A549 (cell line): ENCODE results near the gene KLHL29. TPM values are rescaled to one million over a fixed set of nuclear protein-coding genes. Genes with fewer than 3 reads are reported as not detected.

ENCODE experiments used
- ATAC-seq, 2 experiments: fragments of 200-7000 bp in 1 of 2; fragments of >200 bp in 1 of 2; cut with Nextera tagmentation in 1 of 2; cut with Tn5 transposase in 1 of 2; 3 replicates each; pipeline versions ENCODE4 v1.8.0 to v1.9.1; 2018 to 2020; ENCODE audit warnings: mild to moderate bottlenecking in 1 of 2, moderate library complexity in 1 of 2
- CTCF ChIA-PET: fragments of 300-600 bp; sonication (Branson Sonifier 250); formaldehyde crosslinking; extraction: SDS; loops from one replicate; lab custom pipeline; 2021; ENCODE audit warnings: antibody characterized with exemption, inconsistent platforms; lab: Yijun Ruan, JAX
- POLR2A ChIA-PET: fragments of 350-600 bp; formaldehyde crosslinking; extraction: SDS; loops from one replicate; lab custom pipeline; 2021; ENCODE audit warnings: antibody characterized with exemption, inconsistent platforms; lab: Yijun Ruan, JAX
- DNase-seq, 2 experiments: peaks; one replicate each; pipeline versions ENCODE4 v3.0.0 to v3.0.0-alpha.2; 2011 to 2016; ENCODE audit warnings: low read depth in 1 of 2, low spot score in 1 of 2
- FAIRE-seq: peaks from 2 replicates; lab custom pipeline; 2011; peaks lifted over from hg19 to GRCh38; lab: Jason Lieb, UNC
- H3K27ac ChIP-seq, 2 experiments: fragments of >200 bp; sonication (Bioruptor Twin); formaldehyde crosslinking; 3 replicates each; pipeline ENCODE4 v1.5.1; 2016 to 2017
- H3K4me1 ChIP-seq: fragments of >200 bp; sonication (Bioruptor Twin); formaldehyde crosslinking; 3 replicates; pipeline ENCODE4 v1.6.1; 2016
- H3K4me2 ChIP-seq: fragments of >200 bp; sonication (Bioruptor Twin); formaldehyde crosslinking; 3 replicates; pipeline ENCODE4 v1.6.1; 2016
- H3K4me3 ChIP-seq: fragments of >200 bp; sonication (Bioruptor Twin); formaldehyde crosslinking; 3 replicates; pipeline ENCODE4 v1.5.1; 2016
- H3K9me3 ChIP-seq: fragments of >200 bp; sonication (Bioruptor Twin); formaldehyde crosslinking; 3 replicates; pipeline ENCODE4 v1.6.1; 2016
- CBX2 ChIP-seq: fragments of 200-600 bp; sonication (generic); IDR thresholded peaks from 2 replicates; pipeline ENCODE4 v1.6.1; 2016; ENCODE audit warnings: low read depth, mild to moderate bottlenecking, borderline replicate concordance
- EHMT2 ChIP-seq: fragments of 200-600 bp; sonication (generic); IDR thresholded peaks from 2 replicates; pipeline ENCODE4 v1.6.1; 2016; ENCODE audit warnings: antibody characterized with exemption, low read depth, mild to moderate bottlenecking, moderate library complexity
- HDAC2 ChIP-seq: fragments of 200-600 bp; sonication (generic); IDR thresholded peaks from 2 replicates; pipeline ENCODE4 v1.6.1; 2016
- HEYL ChIP-seq: fragments of 250-450 bp; sonication (Bioruptor Pico); IDR thresholded peaks from 2 replicates; pipeline ENCODE4 v1.8.0; 2021; ENCODE audit warnings: mild to moderate bottlenecking, moderate library complexity
- HOXB5 ChIP-seq: fragments of 250-450 bp; sonication (Bioruptor Pico); IDR thresholded peaks from 2 replicates; pipeline ENCODE4 v1.5.0; 2020; ENCODE audit warnings: mild to moderate bottlenecking, moderate library complexity
- JUN ChIP-seq, 2 experiments: fragments of >200 bp; sonication (Bioruptor Twin); formaldehyde crosslinking; IDR thresholded peaks; 2 replicates in 1 of 2; 3 replicates in 1 of 2; pipeline ENCODE4 v1.6.1; 2016 to 2017
- MAFK ChIP-seq: fragments of 450-650 bp; IDR thresholded peaks from 2 replicates; pipeline ENCODE4 v1.6.1; 2014; ENCODE audit not compliant: partially characterized antibody
- NPAS2 ChIP-seq: fragments of 250-450 bp; sonication (Bioruptor Pico); IDR thresholded peaks from 2 replicates; pipeline ENCODE4 v1.8.0; 2022; ENCODE audit warnings: mild to moderate bottlenecking, moderate library complexity, borderline replicate concordance
- NR3C1 ChIP-seq: fragments of >200 bp; sonication (Bioruptor Twin); formaldehyde crosslinking; IDR thresholded peaks from 3 replicates; pipeline ENCODE4 v1.6.1; 2017
- PHF8 ChIP-seq: fragments of 200-600 bp; sonication (generic); IDR thresholded peaks from 2 replicates; pipeline ENCODE4 v1.6.1; 2016; ENCODE audit warnings: low read depth, mild to moderate bottlenecking, antibody characterized with exemption, moderate library complexity, borderline replicate concordance
- POLR2AphosphoS2 ChIP-seq: conservative IDR thresholded peaks from 2 replicates; pipeline ENCODE4 v1.6.1; 2012; ENCODE audit warnings: low read length, improper control_type of control experiment, inconsistent platforms
- SREBF2 ChIP-seq: fragments of 450-650 bp; IDR thresholded peaks from 2 replicates; pipeline ENCODE4 v1.6.1; 2014; ENCODE audit warnings: mild to moderate bottlenecking, moderate library complexity
- TP53 ChIP-seq: fragments of 250-450 bp; sonication (Bioruptor Pico); IDR thresholded peaks from 2 replicates; pipeline ENCODE4 v1.5.0; 2021; ENCODE audit warnings: mild to moderate bottlenecking, moderate library complexity
- WGBS: methylation state at CpG from one replicate; pipeline ENCODE4 v1.1.6; 2017; ENCODE audit errors: missing lambda C conversion rate; 5-methylcytosine and 5-hydroxymethylcytosine counted together
- polyA plus RNA-seq, 4 experiments: library from polyadenylated mRNA; depleted of rRNA in 3 of 4; stranded (reverse); fragments of >200 nt; fragmentation: RNase III in 1 of 4; extraction: RNeasy Plus Mini Kit Qiagen cat#74134 plus additional on column Dnase treatment in 1 of 4; gene quantifications; 2 replicates in 3 of 4; 3 replicates in 1 of 4; pipeline ENCODE4 v1.2.3, GENCODE V29; 2011 to 2017
- TF ChIP-seq, protein P1 (sequence below): fragments of 450-650 bp; IDR thresholded peaks from 2 replicates; pipeline ENCODE4 v1.6.1; 2014; ENCODE audit warnings: antibody characterized with exemption
- TF ChIP-seq, protein P2 (sequence below): IDR thresholded peaks from 2 replicates; pipeline ENCODE4 v1.6.1; 2012
- TF ChIP-seq, protein P3 (sequence below): fragments of >200 bp; sonication (Bioruptor Twin); formaldehyde crosslinking; IDR thresholded peaks from 3 replicates; pipeline ENCODE4 v1.5.1; 2016

Gene KLHL29
- polyA plus RNA-seq, 2 of the 4 experiments (the other 2 are of a cell fraction), result 1.3 to 2.5 TPM

DNA sequence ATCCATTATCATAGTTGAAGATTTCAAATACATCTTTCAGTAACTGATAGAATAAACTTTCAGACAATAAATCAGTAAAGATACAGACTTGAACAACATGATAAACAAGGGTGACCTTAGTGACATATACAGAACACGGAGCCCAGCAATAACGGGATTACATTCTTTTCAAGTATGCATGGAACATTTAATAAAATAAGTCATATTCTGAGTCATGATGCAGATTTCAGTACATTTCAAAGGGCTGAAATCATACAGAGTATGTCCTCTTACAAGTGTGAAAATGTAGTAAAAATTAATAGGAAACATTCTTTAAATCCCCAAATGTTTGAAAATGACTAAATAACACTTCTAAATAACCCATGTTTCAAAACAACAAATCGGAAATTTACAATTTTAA is 17.2 kb upstream of the KLHL29 start:
- POLR2A ChIA-PET, result no interaction called here
- WGBS, result 25% methylated on average over 3 of the region's 3 CpGs
- Histone ChIP-seq H3K4me2 (peak overlapping the region; percentile 50; the same call in 2 of the 3 replicates), H3K9me3 (no peaks in the 10 kb centered on the region), H3K27ac (no peak overlapping the region), H3K4me1 (no peaks in the 10 kb centered on the region), H3K4me3 (no peak overlapping the region)
- CTCF ChIA-PET, result interaction anchor here (1.1 to 3.1 kb wide), 2 partner anchors 8 to 27 kb away, joined by 3 to 12 read pairs; no protein-coding TSS in a partner anchor
- DNase-seq (no peak), FAIRE-seq (no peak), ATAC-seq (no peak)
- no peak for TF ChIP-seq MAFK
- no peak for TF ChIP-seq PHF8
- TF ChIP-seq HEYL (CRISPR knock-in tag), result no peak
- no peak for TF ChIP-seq NR3C1
- TF ChIP-seq POLR2AphosphoS2, result no peak
- no peak for TF ChIP-seq SREBF2

DNA sequence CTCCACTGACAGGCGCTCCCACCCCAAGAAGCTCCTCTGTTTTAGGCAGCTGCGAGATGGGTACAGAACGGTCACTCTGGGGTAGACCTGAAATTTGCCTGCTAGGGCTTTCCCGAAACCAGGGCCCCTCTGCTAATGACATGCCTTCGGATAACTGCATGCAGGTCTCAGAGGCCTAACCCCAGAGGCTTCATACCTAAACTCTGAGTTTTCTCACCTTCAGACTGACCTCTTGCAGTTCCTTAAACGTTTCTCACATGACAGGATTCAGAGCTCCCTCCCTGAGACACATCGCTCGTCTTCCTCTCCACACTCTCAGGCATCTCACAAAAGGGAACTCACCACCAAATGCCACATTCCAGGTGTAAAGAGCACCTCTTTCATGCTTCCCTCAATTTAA is 11.3 kb upstream of the KLHL29 start:
- peaks cover 8% of the 10 kb centered on the region; the same call in 2 of the 3 replicates for H3K4me1 ChIP-seq
- FAIRE-seq, result no peak
- H3K4me2 ChIP-seq, result no peak overlapping the region
- WGBS, result 75% methylated on average over 8 of the region's 8 CpGs
- CTCF ChIA-PET, result interaction anchor here (2.1 kb wide), 1 partner anchor 11 kb away, joined by 5 read pairs; no protein-coding TSS in a partner anchor
- no peak overlapping the region for H3K4me3 ChIP-seq
- POLR2A ChIA-PET, result interaction anchor here (0.9 kb wide), 1 partner anchor 11 kb away, joined by 4 read pairs; the partner anchor contains the start of gene KLHL29
- no peak overlapping the region for H3K27ac ChIP-seq
- TF ChIP-seq NPAS2 (CRISPR knock-in tag), result no peak
- TF ChIP-seq, all 56 proteins: peak for 0
- no peaks in the 10 kb centered on the region for H3K9me3 ChIP-seq
- DNase-seq (no peak), ATAC-seq (no peak)

DNA sequence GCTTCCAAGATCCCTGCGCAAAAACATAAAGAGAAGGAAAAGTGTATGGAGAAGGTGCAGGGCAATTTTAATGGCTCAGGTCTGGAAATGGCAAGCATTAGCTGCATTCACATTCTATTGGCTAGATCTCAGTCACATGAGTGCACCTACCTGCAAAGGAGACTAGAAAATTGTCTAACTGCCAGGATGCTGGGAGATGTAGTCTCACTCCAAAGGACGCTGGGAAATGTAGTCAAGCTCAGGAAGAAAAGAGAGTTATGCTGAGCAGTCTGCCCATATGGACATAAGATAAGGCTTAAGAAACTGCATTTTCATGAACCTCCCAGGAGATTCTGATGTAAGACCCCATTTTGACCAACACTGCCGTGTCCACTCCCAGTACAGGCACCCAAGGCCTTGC is 9.5 kb upstream of the KLHL29 start:
- Histone ChIP-seq H3K27ac (no peak overlapping the region), H3K4me2 (no peak overlapping the region), H3K4me1 (peaks cover 9% of the 10 kb centered on the region; the same call in 2 of the 3 replicates), H3K4me3 (no peak overlapping the region), H3K9me3 (no peaks in the 10 kb centered on the region)
- ATAC-seq (peak; percentile 70 to 91), FAIRE-seq (no peak), DNase-seq (peak; percentile 35 to 58)
- ChIA-PET CTCF (interaction anchor here (1.3 to 2.5 kb wide), 3 partner anchors 9 to 24 kb away, joined by 4 to 12 read pairs (median 6); no protein-coding TSS in a partner anchor), POLR2A (no interaction called here)
- TF ChIP-seq, protein P1, sequence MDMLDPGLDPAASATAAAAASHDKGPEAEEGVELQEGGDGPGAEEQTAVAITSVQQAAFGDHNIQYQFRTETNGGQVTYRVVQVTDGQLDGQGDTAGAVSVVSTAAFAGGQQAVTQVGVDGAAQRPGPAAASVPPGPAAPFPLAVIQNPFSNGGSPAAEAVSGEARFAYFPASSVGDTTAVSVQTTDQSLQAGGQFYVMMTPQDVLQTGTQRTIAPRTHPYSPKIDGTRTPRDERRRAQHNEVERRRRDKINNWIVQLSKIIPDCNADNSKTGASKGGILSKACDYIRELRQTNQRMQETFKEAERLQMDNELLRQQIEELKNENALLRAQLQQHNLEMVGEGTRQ, result peak; percentile 60
- no peak for TF ChIP-seq SREBF2
- WGBS, result 48% methylated on average over 3 of the region's 3 CpGs

DNA sequence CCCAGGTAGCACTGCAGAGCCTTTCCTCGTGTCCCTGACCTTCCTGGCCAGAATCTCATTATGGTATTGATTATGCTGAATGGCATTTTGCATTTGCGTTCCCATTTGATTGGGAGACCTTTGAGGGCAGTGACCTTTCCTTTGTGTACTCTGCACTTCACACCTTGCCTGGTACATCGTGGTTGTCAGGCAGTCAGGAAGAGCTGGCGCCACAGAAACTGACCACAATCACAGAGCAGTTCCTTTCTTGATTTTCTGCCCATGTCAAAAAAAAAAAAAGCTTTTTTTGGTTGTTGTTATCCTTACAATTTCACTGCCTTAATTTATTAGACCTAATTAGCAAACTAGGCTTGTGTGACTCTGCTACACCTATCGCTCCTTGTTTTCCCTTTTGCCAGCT is 8.9 kb upstream of the KLHL29 start:
- no peak overlapping the region for H3K4me2 ChIP-seq
- no peak for ATAC-seq
- TF ChIP-seq, protein P2, sequence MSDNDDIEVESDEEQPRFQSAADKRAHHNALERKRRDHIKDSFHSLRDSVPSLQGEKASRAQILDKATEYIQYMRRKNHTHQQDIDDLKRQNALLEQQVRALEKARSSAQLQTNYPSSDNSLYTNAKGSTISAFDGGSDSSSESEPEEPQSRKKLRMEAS, result no peak
- TF ChIP-seq, protein P3, sequence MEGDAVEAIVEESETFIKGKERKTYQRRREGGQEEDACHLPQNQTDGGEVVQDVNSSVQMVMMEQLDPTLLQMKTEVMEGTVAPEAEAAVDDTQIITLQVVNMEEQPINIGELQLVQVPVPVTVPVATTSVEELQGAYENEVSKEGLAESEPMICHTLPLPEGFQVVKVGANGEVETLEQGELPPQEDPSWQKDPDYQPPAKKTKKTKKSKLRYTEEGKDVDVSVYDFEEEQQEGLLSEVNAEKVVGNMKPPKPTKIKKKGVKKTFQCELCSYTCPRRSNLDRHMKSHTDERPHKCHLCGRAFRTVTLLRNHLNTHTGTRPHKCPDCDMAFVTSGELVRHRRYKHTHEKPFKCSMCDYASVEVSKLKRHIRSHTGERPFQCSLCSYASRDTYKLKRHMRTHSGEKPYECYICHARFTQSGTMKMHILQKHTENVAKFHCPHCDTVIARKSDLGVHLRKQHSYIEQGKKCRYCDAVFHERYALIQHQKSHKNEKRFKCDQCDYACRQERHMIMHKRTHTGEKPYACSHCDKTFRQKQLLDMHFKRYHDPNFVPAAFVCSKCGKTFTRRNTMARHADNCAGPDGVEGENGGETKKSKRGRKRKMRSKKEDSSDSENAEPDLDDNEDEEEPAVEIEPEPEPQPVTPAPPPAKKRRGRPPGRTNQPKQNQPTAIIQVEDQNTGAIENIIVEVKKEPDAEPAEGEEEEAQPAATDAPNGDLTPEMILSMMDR, result no peak
- TF ChIP-seq TP53 (CRISPR knock-in tag) (no peak), HOXB5 (CRISPR knock-in tag) (no peak), PHF8 (no peak), EHMT2 (no peak), HDAC2 (no peak), JUN (IDR thresholded peaks at IDR 0.05) (no peak), CBX2 (no peak)
- TF ChIP-seq, all 56 proteins: peak for 0
- ChIA-PET POLR2A (no interaction called here), CTCF (interaction anchor here (0.7 to 2.5 kb wide), 3 partner anchors 10 to 727 kb away, joined by 3 to 12 read pairs (median 4); no protein-coding TSS in a partner anchor)
- Histone ChIP-seq H3K27ac (no peak overlapping the region), H3K4me1 (peaks cover 15% of the 10 kb centered on the region), H3K9me3 (no peaks in the 10 kb centered on the region), H3K4me3 (no peak overlapping the region)
- no peak for DNase-seq
- no peak for FAIRE-seq
- WGBS, result 74% methylated on average over 5 of the region's 5 CpGs
